ENCODE data around the gene ELOB.

The ELOB gene

DNA sequence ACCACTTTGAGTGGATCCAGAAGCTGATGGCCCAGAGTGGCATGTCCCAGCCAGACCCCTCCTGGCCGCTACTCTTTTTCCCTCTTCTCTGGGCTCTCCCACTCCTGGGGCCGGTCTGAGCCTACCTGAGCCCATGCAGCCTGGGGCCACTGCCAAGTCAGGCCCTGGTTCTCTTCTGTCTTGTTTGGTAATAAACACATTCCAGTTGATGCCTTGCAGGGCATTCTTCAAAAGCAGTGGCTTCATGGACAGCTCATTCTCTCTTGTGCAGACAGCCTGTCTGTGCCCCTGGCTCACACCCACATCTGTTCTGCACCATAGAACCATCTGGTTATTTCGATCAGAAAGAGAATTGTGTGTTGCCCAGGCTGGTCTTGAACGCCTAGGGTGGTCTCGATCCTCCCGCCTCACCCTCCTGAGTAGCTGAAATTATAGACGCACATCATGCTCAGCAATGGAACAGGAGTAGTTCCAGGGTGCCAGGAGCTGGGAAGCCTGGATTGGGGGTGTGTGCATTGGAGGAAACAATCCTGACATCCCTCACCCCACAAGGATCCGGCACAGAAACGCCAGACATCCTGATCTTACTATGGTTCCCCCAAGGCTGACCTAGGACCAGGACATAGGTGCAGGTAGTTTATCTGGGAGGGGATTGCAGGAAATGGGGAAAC is 44.5 kb upstream of the ELOB start:
- TF ChIP-seq, protein P1, sequence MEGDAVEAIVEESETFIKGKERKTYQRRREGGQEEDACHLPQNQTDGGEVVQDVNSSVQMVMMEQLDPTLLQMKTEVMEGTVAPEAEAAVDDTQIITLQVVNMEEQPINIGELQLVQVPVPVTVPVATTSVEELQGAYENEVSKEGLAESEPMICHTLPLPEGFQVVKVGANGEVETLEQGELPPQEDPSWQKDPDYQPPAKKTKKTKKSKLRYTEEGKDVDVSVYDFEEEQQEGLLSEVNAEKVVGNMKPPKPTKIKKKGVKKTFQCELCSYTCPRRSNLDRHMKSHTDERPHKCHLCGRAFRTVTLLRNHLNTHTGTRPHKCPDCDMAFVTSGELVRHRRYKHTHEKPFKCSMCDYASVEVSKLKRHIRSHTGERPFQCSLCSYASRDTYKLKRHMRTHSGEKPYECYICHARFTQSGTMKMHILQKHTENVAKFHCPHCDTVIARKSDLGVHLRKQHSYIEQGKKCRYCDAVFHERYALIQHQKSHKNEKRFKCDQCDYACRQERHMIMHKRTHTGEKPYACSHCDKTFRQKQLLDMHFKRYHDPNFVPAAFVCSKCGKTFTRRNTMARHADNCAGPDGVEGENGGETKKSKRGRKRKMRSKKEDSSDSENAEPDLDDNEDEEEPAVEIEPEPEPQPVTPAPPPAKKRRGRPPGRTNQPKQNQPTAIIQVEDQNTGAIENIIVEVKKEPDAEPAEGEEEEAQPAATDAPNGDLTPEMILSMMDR (IDR thresholded peaks at IDR 0.05; ENCODE audit: insufficient read depth, low read depth, low read length, missing control alignments), result no peak
- DNase-seq (ENCODE audit: low read depth), result no peak
- no peak overlapping the region for H3K4me3 ChIP-seq (ENCODE audit: low read depth, low read length)

DNA sequence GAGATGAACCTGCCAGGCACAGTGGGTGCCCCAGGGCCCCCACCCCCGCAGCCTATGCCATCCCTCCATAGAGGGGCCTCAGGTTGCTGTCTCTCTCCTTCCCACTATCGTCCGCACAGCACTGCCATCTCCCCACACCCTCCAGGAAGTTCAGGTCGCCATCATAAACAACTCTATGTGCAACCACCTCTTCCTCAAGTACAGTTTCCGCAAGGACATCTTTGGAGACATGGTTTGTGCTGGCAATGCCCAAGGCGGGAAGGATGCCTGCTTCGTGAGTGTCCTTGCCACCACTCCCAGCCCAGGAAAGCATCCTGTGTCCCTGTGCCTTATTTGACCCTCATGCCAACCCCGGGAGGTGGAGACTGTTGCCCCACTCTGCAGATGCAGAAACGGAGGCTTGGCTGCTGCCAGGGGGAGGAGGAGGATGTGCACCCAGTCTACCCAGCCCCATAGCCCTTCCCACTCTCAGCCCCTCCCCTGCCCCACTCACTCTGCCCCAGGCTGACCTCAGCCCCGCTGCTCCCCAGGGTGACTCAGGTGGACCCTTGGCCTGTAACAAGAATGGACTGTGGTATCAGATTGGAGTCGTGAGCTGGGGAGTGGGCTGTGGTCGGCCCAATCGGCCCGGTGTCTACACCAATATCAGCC is 43.9 kb upstream of the ELOB start:
- no peak for DNase-seq (ENCODE audit: low read depth)
- H3K4me3 ChIP-seq (ENCODE audit: low read depth, low read length), result no peak overlapping the region
- TF ChIP-seq, protein P1 (IDR thresholded peaks at IDR 0.05; ENCODE audit: insufficient read depth, low read depth, low read length, missing control alignments), result no peak

DNA sequence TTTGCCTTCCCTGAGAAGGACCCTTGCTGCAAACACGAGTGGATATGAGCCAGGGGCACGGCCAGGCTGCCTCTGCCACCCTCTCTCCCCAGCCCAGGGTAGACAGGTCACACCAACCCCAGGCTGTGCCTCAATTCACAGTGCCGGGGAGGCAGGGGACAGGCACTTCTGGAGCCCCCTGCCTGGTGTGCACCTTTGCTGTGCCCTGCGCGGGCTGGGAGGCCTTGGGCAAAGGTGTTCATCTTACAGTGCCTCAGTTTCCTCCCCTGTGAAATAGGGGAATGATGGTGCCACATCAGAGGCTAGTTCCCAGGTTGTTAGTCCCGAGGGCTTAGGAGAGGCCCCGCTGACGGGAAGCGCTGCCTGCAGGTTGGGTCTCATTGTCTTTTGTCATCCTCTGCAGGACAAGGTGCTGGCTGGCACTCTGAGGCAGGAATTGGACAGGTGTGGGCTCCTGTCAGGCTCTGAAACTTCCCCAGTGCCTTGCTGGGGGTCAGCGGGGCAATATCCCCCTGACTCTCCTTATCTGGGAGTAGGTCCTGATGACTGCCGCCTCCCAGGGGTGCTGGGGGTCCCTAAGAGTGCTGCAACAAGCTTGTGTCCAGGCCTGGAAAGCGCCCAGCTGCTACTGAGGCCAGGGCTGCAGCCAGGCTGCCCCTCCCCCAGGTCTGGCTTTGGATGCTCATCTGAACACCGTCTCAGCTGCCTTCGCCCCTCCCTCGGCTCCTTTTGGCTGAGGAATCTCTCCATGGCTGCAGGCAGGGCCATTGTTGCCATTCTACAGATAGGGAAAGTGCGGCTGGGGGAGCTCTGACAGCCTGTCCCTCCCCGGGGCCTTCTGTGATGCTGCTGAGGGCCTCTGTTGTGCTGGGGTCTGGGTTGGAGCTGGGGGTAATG is 43.1 kb upstream of the ELOB start:
- no peak overlapping the region for H3K4me3 ChIP-seq (ENCODE audit: low read depth, low read length)
- DNase-seq (ENCODE audit: low read depth), result no peak
- TF ChIP-seq, protein P1 (IDR thresholded peaks at IDR 0.05; ENCODE audit: insufficient read depth, low read depth, low read length, missing control alignments), result no peak

DNA sequence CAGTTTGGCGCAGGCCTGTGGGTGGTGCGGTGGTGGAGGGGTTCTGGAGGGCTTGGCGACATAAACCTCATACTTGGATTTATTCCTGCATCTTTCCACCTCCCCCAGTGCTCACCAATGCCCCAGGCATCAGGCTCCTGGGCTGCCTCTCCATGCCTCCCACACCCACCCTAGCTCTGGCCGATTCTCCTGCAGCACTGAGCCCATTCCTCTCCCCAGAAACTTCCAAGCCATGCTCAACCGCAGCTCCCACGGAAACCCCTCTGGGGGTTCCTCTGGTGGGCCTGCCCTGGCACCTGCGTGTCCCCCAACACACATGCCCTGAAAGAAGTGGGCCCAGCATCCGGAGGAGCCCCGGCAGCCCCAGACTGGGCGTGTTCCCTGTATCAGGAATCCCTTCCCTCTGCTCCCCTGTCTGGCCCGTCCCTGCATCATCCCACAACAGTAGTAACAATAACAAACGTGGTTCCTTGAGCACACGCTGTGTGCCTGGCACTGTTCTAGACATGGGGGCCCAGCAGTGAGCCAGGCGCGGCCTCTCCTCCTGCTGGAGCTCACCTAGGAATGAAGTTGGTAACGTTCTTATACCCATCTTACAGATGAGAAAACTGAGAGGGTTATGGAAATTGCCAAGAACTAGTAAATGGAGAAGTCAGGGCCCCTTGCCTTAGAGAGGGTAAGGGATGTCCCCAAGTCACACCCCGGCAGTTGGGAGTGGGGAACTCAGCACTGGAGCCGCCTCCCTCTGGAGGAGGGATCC is 42.3 kb upstream of the ELOB start:
- TF ChIP-seq, protein P1 (IDR thresholded peaks at IDR 0.05; ENCODE audit: insufficient read depth, low read depth, low read length, missing control alignments), result no peak
- H3K4me3 ChIP-seq (ENCODE audit: low read depth, low read length), result no peak overlapping the region
- DNase-seq (ENCODE audit: low read depth), result no peak

DNA sequence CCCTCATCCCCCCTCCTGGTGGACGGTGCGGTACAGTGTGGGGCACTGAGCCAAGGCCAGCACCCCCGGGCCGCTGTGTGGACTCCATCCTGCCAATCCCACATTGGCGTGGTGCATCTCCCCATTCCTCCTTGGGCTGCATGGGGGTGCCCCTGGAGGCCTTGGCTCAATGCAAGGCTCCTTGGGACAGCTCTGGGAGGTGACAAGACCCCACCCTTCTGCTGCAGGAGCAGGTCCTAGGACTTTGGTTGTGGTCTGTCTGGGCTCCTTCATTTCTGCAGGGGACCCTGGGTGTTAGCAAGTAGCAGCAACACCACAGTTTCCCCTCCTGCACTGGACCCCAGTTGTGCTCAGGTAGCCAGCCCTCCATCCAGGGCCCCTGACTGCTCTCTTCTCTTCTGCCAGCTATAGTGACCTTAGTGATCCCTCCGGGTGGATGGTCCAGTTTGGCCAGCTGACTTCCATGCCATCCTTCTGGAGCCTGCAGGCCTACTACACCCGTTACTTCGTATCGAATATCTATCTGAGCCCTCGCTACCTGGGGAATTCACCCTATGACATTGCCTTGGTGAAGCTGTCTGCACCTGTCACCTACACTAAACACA is 41.3 kb upstream of the ELOB start:
- TF ChIP-seq, protein P1 (IDR thresholded peaks at IDR 0.05; ENCODE audit: insufficient read depth, low read depth, low read length, missing control alignments), result no peak
- DNase-seq (ENCODE audit: low read depth), result no peak
- peak overlapping the region; percentile 64 for H3K4me3 ChIP-seq (ENCODE audit: low read depth, low read length)
